GM18502 (cell line): ENCODE results near the gene SELL.
"Not testable (repeated sequence)": the region's sequence is repeated elsewhere in the genome, so short reads cannot be mapped to it uniquely, and the experiment has no call there.

ENCODE experiments used
- ATAC-seq: cut with Tn5 transposase; IDR thresholded peaks from one replicate; pipeline ENCODE4 v1.9.1; 2021; ENCODE audit warnings: mild to moderate bottlenecking; ENCODE audit not compliant: unreplicated experiment, poor library complexity

SELL gene

GRCh38 chr1:169711469-169712308, at the start of gene SELL:
Gene SELL, minus strand, starts transcription at chr1:169711620. Its CDS starts 122 bp downstream, at chr1:169711498.
- peak; percentile 74 for ATAC-seq

- no peak for ATAC-seq
Observed at GRCh38 chr1:169759038-169759437, 47.6 kb upstream of the SELL start.

GRCh38 chr1:169753549-169753948, 42.1 kb upstream of the SELL start:
- no peak for ATAC-seq

GRCh38 chr1:169750041-169750440, 38.6 kb upstream of the SELL start:
- ATAC-seq, result no peak

GRCh38 chr1:169746550-169746949, 35.1 kb upstream of the SELL start:
- ATAC-seq, result no peak

- no peak for ATAC-seq
Observed at GRCh38 chr1:169745015-169745861, 33.8 kb upstream of the SELL start.

- ATAC-seq, result no peak
Observed at GRCh38 chr1:169741666-169742394, 30.4 kb upstream of the SELL start.

- no peak for ATAC-seq
Observed at GRCh38 chr1:169739980-169740379, 28.6 kb upstream of the SELL start.

GRCh38 chr1:169733924-169734323, 22.5 kb upstream of the SELL start, which contains the start of gene SELE:
Gene SELE, minus strand, starts transcription at chr1:169734079. Its CDS starts 467 bp downstream, at chr1:169733612.
- ATAC-seq, result no peak

GRCh38 chr1:169731446-169731845, 20.0 kb upstream of the SELL start:
- no peak for ATAC-seq

GRCh38 chr1:169729991-169730390, 18.6 kb upstream of the SELL start:
- ATAC-seq, result no peak

- ATAC-seq, result no peak
Observed at GRCh38 chr1:169727307-169727706, 15.9 kb upstream of the SELL start.

GRCh38 chr1:169726851-169727250, 15.4 kb upstream of the SELL start:
- ATAC-seq, result no peak

- ATAC-seq, result no peak
Observed at GRCh38 chr1:169725930-169726329, 14.5 kb upstream of the SELL start.

GRCh38 chr1:169724168-169724567, 12.7 kb upstream of the SELL start:
- no peak for ATAC-seq

GRCh38 chr1:169723763-169724162, 12.3 kb upstream of the SELL start:
- ATAC-seq, result no peak

GRCh38 chr1:169722779-169723178, 11.4 kb upstream of the SELL start:
- ATAC-seq, result no peak

GRCh38 chr1:169715100-169715499, 3.7 kb upstream of the SELL start:
- ATAC-seq, result not testable (repeated sequence)

GRCh38 chr1:169713090-169713489, 1.7 kb upstream of the SELL start:
- ATAC-seq, result not testable (repeated sequence)

GRCh38 chr1:169712309-169712631, 850 bp upstream of the SELL start:
- no peak for ATAC-seq

- ATAC-seq, result no peak
Observed at GRCh38 chr1:169708647-169709046, 2.8 kb downstream of the SELL start.
